OCI-LY7 (cell line): ENCODE data around the gene GABRA1. TPM values are rescaled to one million over a fixed set of nuclear protein-coding genes. Genes with fewer than 3 reads are reported as not detected.

Experiments used
- BruUV-seq: library from RNA; stranded (reverse); fragments of 400-500 nt; replicated peaks from 2 replicates; lab custom pipeline; 2021; lab: Mats Ljungman, UMichigan
- CTCF ChIA-PET: fragments of 300-600 bp; sonication (Branson Sonifier 250); formaldehyde crosslinking; loops from one replicate; lab custom pipeline; 2022; ENCODE audit warnings: antibody characterized with exemption; ENCODE audit not compliant: unreplicated experiment; lab: Charles Lee
- POLR2A ChIA-PET: fragments of 300-600 bp; sonication (Branson Sonifier 250); formaldehyde crosslinking; loops from one replicate; lab custom pipeline; 2022; ENCODE audit warnings: antibody characterized with exemption; lab: Charles Lee
- DNase-seq: peaks from one replicate; pipeline ENCODE4 v3.0.0-alpha.2; 2015; ENCODE audit warnings: low spot score
- H2AFZ ChIP-seq: fragments of 200-600 bp; sonication (generic), shearing (Covaris generic); 2 replicates; pipeline ENCODE4 v1.6.1; 2014; ENCODE audit warnings: mild to moderate bottlenecking, antibody characterized with exemption, low read length, moderate library complexity
- H3K27ac ChIP-seq: fragments of 200-600 bp; sonication (generic); 2 replicates; pipeline ENCODE4 v1.5.1; 2014; ENCODE audit warnings: mixed run types, low read depth, mild to moderate bottlenecking, moderate library complexity, low read length, inconsistent platforms; ENCODE audit not compliant: poor library complexity, severe bottlenecking
- H3K36me3 ChIP-seq: fragments of 200-600 bp; sonication (generic); 2 replicates; pipeline ENCODE4 v1.6.1; 2014; ENCODE audit warnings: mild to moderate bottlenecking, antibody characterized with exemption, low read length, moderate library complexity, mixed read lengths; ENCODE audit not compliant: insufficient read depth
- H3K4me1 ChIP-seq: fragments of 200-600 bp; sonication (generic); 2 replicates; pipeline ENCODE4 v1.5.1; 2014; ENCODE audit warnings: mild to moderate bottlenecking, low read length; ENCODE audit not compliant: insufficient read depth, poor library complexity, severe bottlenecking
- H3K4me2 ChIP-seq: fragments of 200-600 bp; sonication (generic); 2 replicates; pipeline ENCODE4 v1.6.1; 2014; ENCODE audit warnings: mild to moderate bottlenecking, low read length
- H3K4me3 ChIP-seq: fragments of 200-600 bp; sonication (generic); 2 replicates; pipeline ENCODE4 v1.5.1; 2014; ENCODE audit warnings: mild to moderate bottlenecking, low read depth, low read length; ENCODE audit not compliant: poor library complexity, severe bottlenecking
- H3K79me2 ChIP-seq: fragments of 200-600 bp; sonication (generic); 2 replicates; pipeline ENCODE4 v1.6.1; 2016; ENCODE audit warnings: low read depth, mild to moderate bottlenecking, low read length, moderate library complexity, mixed read lengths; ENCODE audit not compliant: insufficient read depth
- H3K9me2 ChIP-seq: fragments of 200-600 bp; sonication (generic); 2 replicates; pipeline ENCODE4 v1.6.1; 2016; ENCODE audit warnings: mild to moderate bottlenecking, low read length, mixed read lengths; ENCODE audit not compliant: insufficient read depth
- H3K9me3 ChIP-seq: fragments of 200-600 bp; sonication (generic); 2 replicates; pipeline ENCODE4 v1.6.1; 2014; ENCODE audit warnings: mild to moderate bottlenecking, mixed run types, low read length, mixed read lengths
- H4K20me1 ChIP-seq: fragments of 200-600 bp; sonication (generic); 2 replicates; pipeline ENCODE4 v1.6.1; 2014; ENCODE audit warnings: mild to moderate bottlenecking, antibody characterized with exemption, low read length, moderate library complexity, mixed read lengths; ENCODE audit not compliant: insufficient read depth
- CTCF ChIP-seq: fragments of 200-600 bp; sonication (generic); conservative IDR thresholded peaks from 2 replicates; pipeline ENCODE4 v1.5.1; 2014; ENCODE audit warnings: mild to moderate bottlenecking, antibody characterized with exemption, low read length, moderate library complexity, mixed read lengths
- EZH2phosphoT487 ChIP-seq: fragments of 200-600 bp; sonication (generic); IDR thresholded peaks from 2 replicates; pipeline ENCODE4 v1.6.1; 2018; ENCODE audit warnings: low read depth, borderline replicate concordance, mild to moderate bottlenecking, mixed run types, antibody characterized with exemption, low read length, moderate library complexity, mixed read lengths
- intact Hi-C: fragments of 100-400 bp; cut with micrococcal nuclease; formaldehyde crosslinking; loops from one replicate; pipeline ENCODE4 v1.10.0; 2022; ENCODE audit not compliant: unreplicated experiment
- total RNA-seq, 2 experiments: library from RNA; depleted of rRNA in 1 of 2; stranded (reverse); fragments of >200 nt in 1 of 2; shearing (Covaris generic) in 1 of 2; gene quantifications; 2 replicates each; pipeline ENCODE4 v1.2.3, GENCODE V29; 2014 to 2022

The GABRA1 gene
- total RNA-seq, 2 experiments from 2014 or later, result not detected

DNA sequence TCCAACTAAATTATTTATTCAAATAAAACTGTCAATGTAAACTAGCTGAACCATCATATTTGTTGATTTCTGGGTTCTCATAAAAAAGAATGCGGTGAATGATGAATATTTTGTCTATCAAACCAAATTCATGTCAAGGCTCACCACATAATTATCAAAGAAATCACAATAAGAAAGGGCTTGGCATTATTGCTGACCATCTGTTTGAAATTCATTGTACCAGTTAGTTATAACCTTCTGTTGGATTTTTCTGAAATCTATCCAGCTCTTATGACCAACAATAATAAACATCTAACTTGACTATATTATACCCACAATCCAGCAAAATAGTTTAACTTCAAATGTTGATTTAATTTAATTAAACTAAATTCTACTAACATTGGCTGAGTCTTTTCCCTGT lies 53.1 kb downstream of the GABRA1 start:
- CTCF ChIA-PET, result no interaction called here

DNA sequence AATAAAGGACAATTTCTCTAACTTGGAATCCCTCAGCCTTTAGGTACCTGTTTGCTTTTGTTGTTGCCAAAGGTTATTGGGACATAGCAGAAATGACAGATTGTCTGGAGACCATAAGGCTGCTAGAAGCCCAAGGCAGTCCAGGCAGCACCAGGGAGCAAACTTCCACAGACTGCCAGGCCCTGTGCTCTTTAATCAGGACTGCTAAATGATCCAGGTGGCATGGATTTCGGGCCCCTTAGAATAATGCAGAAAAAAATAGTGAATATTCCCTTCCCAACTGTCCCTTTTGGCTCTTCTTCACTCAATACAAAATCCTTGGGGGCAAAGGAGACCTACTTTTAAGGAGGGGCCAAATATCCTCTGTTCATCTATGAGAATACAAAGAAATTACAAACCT lies 73.9 kb downstream of the GABRA1 start:
- Histone ChIP-seq H3K36me3 (no peaks in the 10 kb centered on the region), H3K4me3 (no peak overlapping the region), H3K9me3 (no peaks in the 10 kb centered on the region), H3K4me1 (no peaks in the 10 kb centered on the region), H3K9me2 (no peaks in the 10 kb centered on the region), H3K27ac (no peak overlapping the region), H3K4me2 (no peak overlapping the region), H3K79me2 (no peaks in the 10 kb centered on the region), H2AFZ (no peak overlapping the region), H4K20me1 (no peaks in the 10 kb centered on the region)
- intact Hi-C loops, result no loop called here
- no peak for TF ChIP-seq CTCF
- no peak for TF ChIP-seq EZH2phosphoT487
- DNase-seq, result no peak
- CTCF ChIA-PET, result no interaction called here
- no TSS peak for BruUV-seq
- POLR2A ChIA-PET, result no interaction called here

More for the DNA sequence above, 53.1 kb downstream of the GABRA1 start:
- DNase-seq, result no peak
- Histone ChIP-seq H3K4me3 (no peak overlapping the region), H3K9me2 (no peaks in the 10 kb centered on the region), H3K79me2 (no peaks in the 10 kb centered on the region), H3K36me3 (no peaks in the 10 kb centered on the region), H3K4me2 (no peak overlapping the region), H3K4me1 (no peaks in the 10 kb centered on the region), H3K27ac (no peak overlapping the region), H4K20me1 (no peaks in the 10 kb centered on the region), H3K9me3 (no peaks in the 10 kb centered on the region), H2AFZ (no peak overlapping the region)
- BruUV-seq, result no TSS peak
- TF ChIP-seq CTCF, result no peak
- no peak for TF ChIP-seq EZH2phosphoT487
- POLR2A ChIA-PET, result interaction anchor here (0.7 kb wide), 1 partner anchor 1544 kb away, joined by 3 read pairs; no protein-coding TSS in a partner anchor
- intact Hi-C loops, result no loop called here

DNA sequence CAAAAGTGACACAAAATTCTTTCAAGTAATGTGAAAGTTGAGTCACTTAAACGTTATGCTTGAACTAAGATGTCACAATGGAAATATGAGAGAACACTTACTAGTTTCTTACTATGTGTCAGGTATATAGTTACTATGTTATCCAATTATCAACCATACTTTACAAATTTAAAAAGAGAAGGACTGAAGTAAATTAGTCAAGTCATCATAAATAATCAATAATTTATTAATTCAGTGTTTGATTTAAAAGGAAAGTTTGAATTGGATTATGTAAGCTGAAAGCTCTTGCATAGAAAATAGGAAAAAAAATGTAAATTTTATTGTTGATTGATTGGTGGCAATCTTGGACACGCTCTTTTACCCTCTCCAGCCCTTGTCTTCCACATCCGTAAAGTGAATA lies 76.3 kb downstream of the GABRA1 start:
- no peak for DNase-seq
- POLR2A ChIA-PET, result interaction anchor here (0.5 kb wide), 1 partner anchor 24 kb away, joined by 3 read pairs; no protein-coding TSS in a partner anchor
- BruUV-seq, result no TSS peak
- H3K79me2 ChIP-seq, result no peaks in the 10 kb centered on the region
- no peaks in the 10 kb centered on the region for H3K4me1 ChIP-seq
- H3K36me3 ChIP-seq, result no peaks in the 10 kb centered on the region
- intact Hi-C loops, result no loop called here
- H3K4me3 ChIP-seq, result no peak overlapping the region
- no peaks in the 10 kb centered on the region for H3K9me2 ChIP-seq
- H3K4me2 ChIP-seq, result no peak overlapping the region
- H4K20me1 ChIP-seq, result no peaks in the 10 kb centered on the region
- no peak overlapping the region for H3K27ac ChIP-seq
- no peak overlapping the region for H2AFZ ChIP-seq
- H3K9me3 ChIP-seq, result no peaks in the 10 kb centered on the region
- TF ChIP-seq CTCF, result no peak
- TF ChIP-seq EZH2phosphoT487, result no peak
- CTCF ChIA-PET, result no interaction called here
